Ureter (tissue), 1 donor: Measurements from ENCODE around the gene FAM53B. TPM values are rescaled to one million over a fixed set of nuclear protein-coding genes. Genes with fewer than 3 reads are reported as not detected.
"Not testable (repeated sequence)": the region's sequence is repeated elsewhere in the genome, so short reads cannot be mapped to it uniquely, and the experiment has no call there.

Experiments
- DNase-seq: peaks from one replicate; pipeline ENCODE4 v3.0.0-alpha.2; 2020; ENCODE audit warnings: low spot score
- total RNA-seq: library from RNA; stranded (reverse); gene quantifications from one replicate; pipeline ENCODE4 v1.2.4, GENCODE V29; 2023
- donor health status: DM: yes; HTN: yes; CAD: no.

The FAM53B gene
- total RNA-seq, 1 donor from 2014 or later = 38.8 TPM

DNA sequence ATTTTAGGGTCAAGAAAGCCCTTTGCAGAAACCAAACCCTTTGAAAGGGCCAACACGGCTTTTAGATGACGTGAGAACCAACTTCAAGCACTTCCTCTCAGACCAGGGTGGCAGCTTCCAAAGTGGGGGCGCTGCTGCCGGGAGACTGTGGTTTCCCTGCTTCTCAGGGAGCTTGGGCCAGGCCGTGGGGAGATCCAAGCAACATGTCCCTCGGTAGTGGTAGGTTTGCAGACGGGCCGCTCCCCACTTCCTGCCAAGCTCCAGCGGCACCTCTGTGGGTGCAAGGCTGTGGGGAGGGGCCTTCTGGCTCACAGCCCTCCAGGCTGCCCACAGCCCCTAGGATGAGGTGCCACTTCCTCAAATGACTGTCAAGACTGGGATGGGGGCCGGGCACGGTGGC, 132.4 kb downstream of the FAM53B start:
- DNase-seq = no peak

GRCh38 chr10:124610851-124611250, 133.3 kb downstream of the FAM53B start:
- not testable (repeated sequence) for DNase-seq

- peak; percentile 64 for DNase-seq
These were observed 134.0 kb downstream of the FAM53B start for GRCh38 chr10:124610186-124610585.

- no peak for DNase-seq
These were observed 134.5 kb downstream of the FAM53B start for GRCh38 chr10:124609698-124610097.

DNA sequence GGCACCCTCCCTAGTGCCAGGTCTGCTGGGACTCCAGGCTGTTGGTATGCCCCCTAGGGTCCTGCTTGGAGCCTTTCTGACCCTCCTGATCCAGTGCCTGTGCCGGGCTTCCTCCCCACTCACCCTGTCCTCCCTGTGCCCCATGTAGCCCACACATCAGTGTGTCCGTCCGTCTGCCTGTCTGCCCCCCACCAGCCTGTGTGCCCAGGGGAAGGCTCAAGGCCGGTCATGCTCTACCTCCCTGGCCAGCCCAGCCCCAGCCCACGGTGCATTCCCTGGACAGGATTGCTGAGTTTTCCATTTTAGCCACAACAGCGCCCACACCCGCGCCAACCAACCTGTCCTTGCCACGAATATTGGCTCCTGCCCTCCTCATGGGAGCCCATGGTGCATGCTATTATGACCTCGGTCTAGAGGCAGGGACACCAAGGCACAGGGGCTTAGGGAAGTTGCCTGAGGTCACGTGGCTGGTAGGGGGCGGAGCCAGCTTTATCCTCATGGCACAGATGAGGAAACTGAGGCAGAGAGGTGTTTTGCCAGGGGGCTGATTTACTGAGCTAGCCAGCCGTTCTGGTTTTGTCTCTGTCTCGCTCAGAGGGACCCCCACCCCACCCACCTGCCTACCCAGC, 136.0 kb downstream of the FAM53B start:
- no peak for DNase-seq

DNA sequence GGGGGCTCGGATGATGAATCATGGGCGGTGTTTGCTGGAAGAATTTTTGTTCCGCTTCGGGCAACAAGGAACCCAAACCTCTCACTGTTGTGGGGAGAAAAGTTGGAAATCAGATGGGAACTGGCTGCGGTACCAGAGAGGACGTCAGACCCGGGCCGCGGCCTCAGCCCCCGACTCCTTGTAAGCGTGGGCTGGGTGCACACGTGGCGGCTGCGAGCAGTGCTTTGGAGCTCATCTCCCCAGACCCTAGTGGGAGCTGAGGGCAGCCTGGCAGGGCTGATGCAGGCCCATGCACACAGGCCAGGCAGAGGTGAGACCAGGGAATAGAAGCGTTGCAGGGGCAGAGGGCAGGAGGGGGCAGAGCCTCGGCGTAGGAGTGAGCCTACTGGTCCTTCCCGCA, 136.5 kb downstream of the FAM53B start:
- DNase-seq = no peak

DNA sequence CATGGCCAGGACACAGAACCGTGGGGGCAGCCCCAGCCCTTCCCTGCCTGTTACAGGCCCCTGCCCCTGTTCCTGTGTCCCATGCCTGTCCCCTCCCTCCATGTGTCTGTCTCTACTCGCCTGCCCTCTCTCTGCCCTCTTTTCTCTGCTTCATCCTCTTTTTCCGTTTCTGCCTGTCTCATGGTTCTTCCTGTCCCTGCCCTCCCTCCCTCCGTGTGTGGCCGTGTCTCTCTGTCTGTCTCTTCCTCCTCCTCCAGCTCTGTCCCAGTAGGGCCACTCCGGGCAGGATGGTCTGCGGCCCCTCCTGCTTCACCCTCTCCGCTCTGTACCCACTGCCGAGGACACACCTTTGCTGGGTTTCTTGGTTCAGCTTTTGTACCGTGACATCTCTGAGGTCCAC, 137.4 kb downstream of the FAM53B start:
- no peak for DNase-seq

- DNase-seq = no peak
These were observed 138.0 kb downstream of the FAM53B start for GRCh38 chr10:124605856-124606812.

GRCh38 chr10:124605481-124605855, 138.7 kb downstream of the FAM53B start:
- DNase-seq = no peak

DNA sequence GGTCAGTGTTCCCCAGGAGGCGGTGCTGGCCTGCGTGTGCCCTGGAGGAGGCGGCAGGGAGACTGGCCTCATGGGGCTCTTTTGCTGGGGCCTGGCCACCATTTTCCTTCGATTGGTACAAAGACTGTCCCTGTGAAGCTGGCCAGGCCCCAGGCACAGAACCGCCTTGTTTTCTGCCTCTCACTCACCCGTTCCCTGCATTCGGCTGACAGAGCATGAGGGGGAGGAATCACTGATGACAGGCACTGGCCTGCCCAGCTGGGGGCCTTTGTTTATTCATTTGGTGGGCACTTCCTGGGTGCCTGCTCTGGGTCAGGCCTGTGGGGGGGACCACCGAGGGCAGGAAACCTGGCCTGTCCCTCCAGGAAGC, 139.2 kb downstream of the FAM53B start:
- DNase-seq = no peak

GRCh38 chr10:124604214-124605000, 139.8 kb downstream of the FAM53B start:
- DNase-seq = no peak

DNA sequence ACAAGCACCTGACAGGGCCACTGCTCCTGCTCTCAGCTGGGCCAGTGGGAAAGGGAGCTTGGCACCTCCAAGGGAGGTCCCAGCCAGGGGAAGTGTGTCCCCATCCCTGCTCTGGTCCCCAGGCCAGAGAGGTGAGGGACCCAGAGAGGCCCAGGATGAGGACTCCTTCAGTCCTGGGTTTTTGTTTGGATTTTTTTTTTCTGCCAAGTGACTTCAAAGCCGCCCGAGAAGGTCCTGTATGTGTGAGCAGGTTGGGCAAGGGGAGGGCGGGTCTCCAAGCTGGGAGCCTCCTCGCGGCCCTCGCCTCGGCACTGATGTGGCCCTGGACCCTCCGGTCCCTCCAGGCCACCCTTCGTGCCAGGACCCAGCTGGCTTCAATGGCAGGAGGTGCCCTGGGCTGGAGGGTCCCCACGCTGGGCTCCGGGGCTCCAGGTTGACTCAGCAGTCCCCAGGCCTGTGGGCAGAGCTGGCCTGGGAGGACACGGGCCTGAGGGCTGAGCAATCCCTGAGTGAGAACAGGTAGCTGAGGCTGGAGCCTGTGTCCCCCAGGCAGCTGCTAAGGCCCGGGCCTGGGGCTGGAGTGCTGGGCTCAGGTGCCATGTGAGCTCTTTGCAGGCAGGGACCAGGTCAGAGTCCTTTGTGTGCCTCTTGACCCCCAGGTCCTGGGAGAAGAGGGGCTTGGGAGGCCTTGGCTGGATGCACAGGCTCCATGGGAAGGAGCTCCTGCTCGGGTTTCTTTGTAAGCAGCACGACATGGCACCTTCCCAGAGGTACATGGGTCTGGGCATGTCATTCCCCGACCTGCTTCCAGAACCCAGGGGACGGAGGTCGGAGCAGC, 140.6 kb downstream of the FAM53B start:
- no peak for DNase-seq

- DNase-seq = no peak
These were observed 141.4 kb downstream of the FAM53B start for GRCh38 chr10:124602646-124603365.

- no peak for DNase-seq
These were observed 142.0 kb downstream of the FAM53B start for GRCh38 chr10:124602121-124602561.

- DNase-seq = no peak
These were observed 142.6 kb downstream of the FAM53B start for GRCh38 chr10:124601431-124602120.

DNA sequence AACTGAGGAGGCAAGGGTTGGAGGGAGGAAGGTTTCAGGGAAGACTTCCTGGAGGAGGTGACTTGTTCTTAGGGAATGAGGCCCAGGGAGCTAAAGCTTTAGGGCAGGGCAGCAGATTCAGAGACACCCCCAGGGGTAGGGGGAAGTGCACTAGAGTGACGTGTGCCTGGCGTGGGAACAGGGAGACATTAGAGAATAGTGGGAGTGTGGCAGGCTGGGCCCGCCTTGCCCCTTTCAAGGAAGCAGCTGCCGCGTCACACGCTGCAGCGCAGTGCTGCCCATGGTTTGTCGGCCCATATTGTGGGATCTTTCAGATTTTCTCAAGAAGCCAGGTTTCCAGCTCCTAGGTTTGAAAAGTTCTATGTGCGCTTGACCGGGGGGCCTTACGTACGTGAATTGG, 143.2 kb downstream of the FAM53B start:
- no peak for DNase-seq

- DNase-seq = no peak
These were observed 143.9 kb downstream of the FAM53B start for GRCh38 chr10:124600051-124600880.

GRCh38 chr10:124599588-124600050, 144.6 kb downstream of the FAM53B start:
- DNase-seq = no peak
